Measurements from ENCODE around the gene TXLNA. TPM values are rescaled to one million over a fixed set of nuclear protein-coding genes. Genes with fewer than 3 reads are reported as not detected.

The TXLNA gene
- total and polyA plus RNA-seq, 7 experiments from 2014 or later: 16.7 to 83.3 (median 31.4) TPM

DNA sequence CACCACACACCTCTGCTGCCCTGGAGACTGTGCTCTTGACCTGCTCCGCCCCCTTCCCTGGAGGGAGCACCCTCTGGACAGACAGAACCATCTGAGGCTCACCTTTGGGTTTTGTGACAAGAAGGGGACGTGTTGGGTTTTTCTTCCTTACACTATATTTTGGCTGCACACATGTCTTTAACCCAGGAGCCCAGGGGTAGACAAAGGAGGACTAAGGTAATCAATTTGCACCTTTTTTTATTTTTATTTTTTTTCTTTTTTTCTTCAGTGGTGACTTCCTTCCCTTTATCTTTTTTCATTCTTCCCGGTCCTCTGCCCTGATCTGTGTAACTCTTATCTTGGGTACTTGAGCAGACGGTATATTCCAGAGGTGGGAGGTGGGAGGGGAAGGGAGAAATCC lies 8.5 kb upstream of the TXLNA start:
- Histone ChIP-seq H3K4me3 (ENCODE audit: low read length) (no peak overlapping the region), H3K27ac (ENCODE audit: low read depth, low read length) (no peak overlapping the region), H3K27me3 (ENCODE audit: control insufficient read depth in 2 of 2, insufficient read depth in 2 of 2, low read length in 2 of 2) (no peaks in the 10 kb centered on the region), H3K36me3 (ENCODE audit: control insufficient read depth in 2 of 3, insufficient read depth in 3 of 3, low read length in 3 of 3) (peaks cover 29 to 70% (median 31%) of the 10 kb centered on the region in 3 experiments), H3K4me1 (ENCODE audit: control insufficient read depth in 2 of 2, insufficient read depth in 2 of 2, low read length in 2 of 2) (peaks cover 0 to 8% of the 10 kb centered on the region in 2 donors), H3K9me3 (ENCODE audit: control insufficient read depth in 2 of 3, low read length in 3 of 3) (no peaks in the 10 kb centered on the region)
- ATAC-seq: no peak
- intact Hi-C loops (cut with micrococcal nuclease): no loop called here
- CTCF ChIA-PET: no interaction called here
- no peaks in the 10 kb centered on the region for H3K9me3 Mint-ChIP-seq
- POLR2A ChIA-PET: no interaction called here
- H3K4me3 Mint-ChIP-seq: no peak overlapping the region
- H3K36me3 Mint-ChIP-seq: peaks cover 6 to 41% (median 24%) of the 10 kb centered on the region in 5 donors
- no peaks in the 10 kb centered on the region for H3K27me3 Mint-ChIP-seq
- no peak overlapping the region for H3K27ac Mint-ChIP-seq
- peaks cover 10 to 32% (median 18%) of the 10 kb centered on the region in 7 donors for H3K4me1 Mint-ChIP-seq
- no peak for DNase-seq

DNA sequence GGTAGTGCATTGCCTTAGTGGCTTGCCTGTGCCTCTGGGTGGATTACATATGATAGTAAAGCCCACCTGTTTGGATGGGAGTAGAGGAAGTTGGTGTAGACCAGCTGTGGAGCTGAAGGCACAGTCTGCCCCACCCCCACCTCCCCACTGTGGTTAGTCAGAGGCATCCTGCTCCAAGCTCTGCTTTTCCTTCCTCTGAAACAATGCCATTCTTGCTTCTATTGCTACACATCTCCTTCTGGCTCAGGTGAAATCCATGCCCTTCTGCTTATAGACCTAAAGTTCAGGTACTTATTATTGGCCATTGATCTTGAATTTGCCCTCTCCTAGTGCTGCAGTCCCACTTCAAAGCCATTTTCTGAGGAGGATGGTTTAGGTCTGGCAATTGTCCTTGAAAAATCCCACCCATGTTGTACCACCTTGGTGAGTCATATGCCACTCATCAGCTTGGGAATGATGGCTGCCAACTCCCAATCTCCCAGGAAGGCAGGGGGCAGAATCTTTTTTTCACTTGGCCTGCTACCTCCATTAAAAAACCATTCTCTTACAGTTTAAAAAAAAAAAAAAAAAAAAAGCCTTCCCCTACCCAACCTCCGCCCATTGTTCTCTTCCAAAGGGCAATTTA lies 6.7 kb upstream of the TXLNA start:
- ATAC-seq: no peak
- CTCF ChIA-PET: no interaction called here
- Mint-ChIP-seq H3K9me3 (no peaks in the 10 kb centered on the region), H3K4me1 (peaks cover 8 to 32% (median 18%) of the 10 kb centered on the region in 7 donors), H3K4me3 (peak overlapping the region in 4 of 10 donors; percentile 11 to 56 (median 26)), H3K27me3 (no peaks in the 10 kb centered on the region), H3K36me3 (peaks cover 6 to 36% (median 21%) of the 10 kb centered on the region in 5 donors), H3K27ac (peak overlapping the region in 6 of 9 donors; percentile 9 to 59 (median 48))
- POLR2A ChIA-PET: interaction anchor here (0.6 to 1.4 kb wide), 3 partner anchors 9 to 403 kb away, joined by 3 read pairs; no protein-coding TSS in a partner anchor
- Histone ChIP-seq H3K27ac (ENCODE audit: low read depth, low read length) (no peak overlapping the region), H3K36me3 (ENCODE audit: control insufficient read depth in 2 of 3, insufficient read depth in 3 of 3, low read length in 3 of 3) (peaks cover 22 to 56% (median 28%) of the 10 kb centered on the region in 3 experiments), H3K9me3 (ENCODE audit: control insufficient read depth in 2 of 3, low read length in 3 of 3) (no peaks in the 10 kb centered on the region), H3K4me3 (ENCODE audit: low read length) (no peak overlapping the region), H3K27me3 (ENCODE audit: control insufficient read depth in 2 of 2, insufficient read depth in 2 of 2, low read length in 2 of 2) (no peaks in the 10 kb centered on the region), H3K4me1 (ENCODE audit: control insufficient read depth in 2 of 2, insufficient read depth in 2 of 2, low read length in 2 of 2) (peaks cover 0 to 8% of the 10 kb centered on the region in 2 donors)
- DNase-seq: no peak
- intact Hi-C loops (cut with micrococcal nuclease): no loop called here

DNA sequence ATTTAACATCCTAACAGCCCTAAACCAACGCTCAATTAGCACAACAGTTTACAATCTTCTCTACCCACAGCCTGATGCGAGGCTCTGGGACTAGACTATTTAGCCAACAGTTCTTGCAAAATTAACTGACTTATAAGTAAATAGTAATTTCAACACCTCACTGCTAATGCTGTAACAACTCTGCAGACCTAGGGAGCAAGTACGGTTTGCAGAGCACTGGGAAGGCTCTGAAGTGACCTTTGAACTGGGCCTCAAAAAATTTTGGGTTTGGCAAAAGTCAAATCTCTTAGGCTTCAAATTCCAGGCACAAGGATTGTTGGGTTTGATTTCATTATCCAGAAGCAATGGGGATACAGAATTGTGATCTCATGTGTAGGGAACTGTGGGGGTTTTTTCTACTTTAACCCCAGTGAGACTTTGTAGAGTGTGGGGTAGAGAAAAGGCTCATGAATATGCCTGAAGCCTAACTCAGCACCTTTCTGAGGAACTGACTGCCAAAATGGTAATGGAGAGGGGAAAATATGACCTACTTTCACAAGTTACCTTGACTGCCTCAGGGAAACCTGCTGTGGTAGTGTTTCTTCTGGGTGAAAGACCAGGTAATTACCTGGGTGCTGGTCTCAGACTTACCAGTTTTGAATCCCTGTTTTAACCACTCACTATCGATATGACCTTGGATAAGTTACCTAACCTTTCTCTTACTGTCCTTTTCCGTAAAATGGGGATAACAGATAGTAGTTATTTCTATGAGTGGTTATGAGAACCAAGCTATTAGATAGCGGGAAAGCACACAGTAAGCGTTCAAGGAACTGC lies 889 bp upstream of the TXLNA start:
- intact Hi-C loops (cut with micrococcal nuclease): loop anchor here (1.0 to 5.0 kb wide), 10 partner anchors 22 to 216 kb away; partner anchors contain the start of genes KPNA6 (in 2 of the 2), TMEM39B (in 2 of the 2), BSDC1 (in 1 of the 2) and CCDC28B (in 1 of the 2)
- ATAC-seq (no peak), DNase-seq (no peak)
- peak overlapping the region; percentile 84 to 98 (median 92) for H3K27ac Mint-ChIP-seq
- H3K4me1 ChIP-seq (ENCODE audit: control insufficient read depth in 2 of 2, insufficient read depth in 2 of 2, low read length in 2 of 2): peaks cover 17 to 21% of the 10 kb centered on the region in 2 donors
- peaks cover 15 to 37% (median 33%) of the 10 kb centered on the region in 7 donors for H3K4me1 Mint-ChIP-seq
- ChIA-PET CTCF (no interaction called here), POLR2A (interaction anchor here (0.8 to 5.2 kb wide), 11 partner anchors 16 to 949 kb away, joined by 3 to 49 read pairs (median 4); partner anchors contain the start of genes BSDC1, CCDC28B, KPNA6 and LCK)
- H3K36me3 ChIP-seq (ENCODE audit: control insufficient read depth in 2 of 3, insufficient read depth in 3 of 3, low read length in 3 of 3): peaks cover 0 to 14% (median 0%) of the 10 kb centered on the region in 3 experiments
- peak overlapping the region; percentile 89 for H3K27ac ChIP-seq (ENCODE audit: low read depth, low read length)
- H3K4me3 ChIP-seq (ENCODE audit: low read length): peak overlapping the region; percentile 89
- no peaks in the 10 kb centered on the region for H3K9me3 ChIP-seq (ENCODE audit: control insufficient read depth in 2 of 3, low read length in 3 of 3)
- H3K27me3 ChIP-seq (ENCODE audit: control insufficient read depth in 2 of 2, insufficient read depth in 2 of 2, low read length in 2 of 2): no peaks in the 10 kb centered on the region
- no peaks in the 10 kb centered on the region for H3K9me3 Mint-ChIP-seq
- no peaks in the 10 kb centered on the region for H3K27me3 Mint-ChIP-seq
- H3K4me3 Mint-ChIP-seq: peak overlapping the region; percentile 86 to 94 (median 91)
- H3K36me3 Mint-ChIP-seq: peaks cover 0 to 26% (median 9%) of the 10 kb centered on the region in 5 donors

- Mint-ChIP-seq H3K36me3 (peaks cover 0 to 30% (median 11%) of the 10 kb centered on the region in 5 donors), H3K27ac (peak overlapping the region; percentile 84 to 98 (median 92)), H3K4me1 (peaks cover 18 to 41% (median 35%) of the 10 kb centered on the region in 7 donors), H3K27me3 (no peaks in the 10 kb centered on the region), H3K4me3 (peak overlapping the region; percentile 86 to 94 (median 91)), H3K9me3 (no peaks in the 10 kb centered on the region)
- peaks cover 17 to 21% of the 10 kb centered on the region in 2 donors for H3K4me1 ChIP-seq (ENCODE audit: control insufficient read depth in 2 of 2, insufficient read depth in 2 of 2, low read length in 2 of 2)
- CTCF ChIA-PET: interaction anchor here (0.8 to 2.0 kb wide), 3 partner anchors 22 to 215 kb away, joined by 3 to 4 read pairs (median 4); partner anchors contain the start of genes BSDC1 and CCDC28B
- H3K36me3 ChIP-seq (ENCODE audit: control insufficient read depth in 2 of 3, insufficient read depth in 3 of 3, low read length in 3 of 3): peaks cover 0 to 13% (median 1%) of the 10 kb centered on the region in 3 experiments
- H3K27ac ChIP-seq (ENCODE audit: low read depth, low read length): peak overlapping the region; percentile 89
- DNase-seq: no peak
- peak overlapping the region; percentile 89 for H3K4me3 ChIP-seq (ENCODE audit: low read length)
- ATAC-seq: no peak
- intact Hi-C loops (cut with micrococcal nuclease): loop anchor here (1.0 to 5.0 kb wide), 10 partner anchors 21 to 215 kb away; partner anchors contain the start of genes KPNA6 (in 2 of the 2), TMEM39B (in 2 of the 2), BSDC1 (in 1 of the 2) and CCDC28B (in 1 of the 2)
- no peaks in the 10 kb centered on the region for H3K9me3 ChIP-seq (ENCODE audit: control insufficient read depth in 2 of 3, low read length in 3 of 3)
- H3K27me3 ChIP-seq (ENCODE audit: control insufficient read depth in 2 of 2, insufficient read depth in 2 of 2, low read length in 2 of 2): no peaks in the 10 kb centered on the region
- POLR2A ChIA-PET: interaction anchor here (0.8 to 5.2 kb wide), 12 partner anchors 15 to 948 kb away, joined by 3 to 49 read pairs (median 4); partner anchors contain the start of genes BSDC1, CCDC28B, KPNA6 and LCK
These were observed 357 bp upstream of the TXLNA start for GRCh38 chr1:32179193-32179442.

- H3K36me3 Mint-ChIP-seq: peaks cover 0 to 39% (median 10%) of the 10 kb centered on the region in 5 donors
- no peaks in the 10 kb centered on the region for H3K9me3 ChIP-seq (ENCODE audit: control insufficient read depth in 2 of 3, low read length in 3 of 3)
- H3K27ac ChIP-seq (ENCODE audit: low read depth, low read length): peak overlapping the region; percentile 89
- no peaks in the 10 kb centered on the region for H3K27me3 Mint-ChIP-seq
- H3K27ac Mint-ChIP-seq: peak overlapping the region; percentile 84 to 92 (median 88)
- ATAC-seq (no peak), DNase-seq (peak in 3 of 9 donors; percentile 20 to 56 (median 26))
- H3K27me3 ChIP-seq (ENCODE audit: control insufficient read depth in 2 of 2, insufficient read depth in 2 of 2, low read length in 2 of 2): no peaks in the 10 kb centered on the region
- H3K4me3 Mint-ChIP-seq: peak overlapping the region; percentile 86 to 94 (median 89)
- no peaks in the 10 kb centered on the region for H3K9me3 Mint-ChIP-seq
- ChIA-PET POLR2A (interaction anchor here (0.6 to 5.2 kb wide), 12 partner anchors 12 to 637 kb away, joined by 3 to 49 read pairs (median 4); partner anchors contain the start of genes BSDC1, CCDC28B, LCK and MARCKSL1), CTCF (interaction anchor here (1.0 to 2.0 kb wide), 2 partner anchors 20 to 214 kb away, joined by 4 read pairs; partner anchors contain the start of genes BSDC1 and CCDC28B)
- H3K4me1 Mint-ChIP-seq: peaks cover 22 to 51% (median 43%) of the 10 kb centered on the region in 7 donors
- H3K4me1 ChIP-seq (ENCODE audit: control insufficient read depth in 2 of 2, insufficient read depth in 2 of 2, low read length in 2 of 2): peaks cover 17 to 21% of the 10 kb centered on the region in 2 donors
- intact Hi-C loops (cut with micrococcal nuclease): loop anchor here (1.0 kb wide), 4 partner anchors 21 to 471 kb away; partner anchors contain the start of genes BSDC1 (in 1 of the 2), HDAC1 (in 1 of the 2) and RBBP4 (in 1 of the 2)
- H3K4me3 ChIP-seq (ENCODE audit: low read length): peak overlapping the region; percentile 89
- H3K36me3 ChIP-seq (ENCODE audit: control insufficient read depth in 2 of 3, insufficient read depth in 3 of 3, low read length in 3 of 3): peaks cover 0 to 23% (median 5%) of the 10 kb centered on the region in 3 experiments
These were observed 948 bp downstream of the TXLNA start for GRCh38 chr1:32180186-32181060.
